HEK293T (cell line): ENCODE results near the gene ALG12.

Experiments used
- ARNT ChIP-seq: fragments of 450-650 bp; IDR thresholded peaks from 2 replicates; pipeline ENCODE4 v1.6.1; 2017; ENCODE audit warnings: mild to moderate bottlenecking
- BHLHE40 ChIP-seq: fragments of 450-650 bp; IDR thresholded peaks from 2 replicates; pipeline ENCODE4 v1.6.1; 2016; ENCODE audit warnings: mild to moderate bottlenecking, moderate library complexity, borderline replicate concordance
- ELF4 ChIP-seq: fragments of 450-650 bp; IDR thresholded peaks from 2 replicates; pipeline ENCODE4 v1.6.1; 2017; ENCODE audit warnings: antibody characterized with exemption
- FOXA1 ChIP-seq: fragments of 450-650 bp; IDR thresholded peaks from 2 replicates; pipeline ENCODE4 v1.6.1; 2016; ENCODE audit warnings: mild to moderate bottlenecking
- FOXK2 ChIP-seq: fragments of 450-650 bp; IDR thresholded peaks from 2 replicates; pipeline ENCODE4 v1.6.1; 2016; ENCODE audit warnings: mild to moderate bottlenecking
- FOXM1 ChIP-seq: fragments of 450-650 bp; IDR thresholded peaks from 2 replicates; pipeline ENCODE4 v1.6.1; 2017; ENCODE audit warnings: mild to moderate bottlenecking, borderline replicate concordance
- HDGF ChIP-seq: fragments of 450-650 bp; IDR thresholded peaks from 2 replicates; pipeline ENCODE4 v1.6.1; 2017; ENCODE audit warnings: antibody characterized with exemption, borderline replicate concordance
- L3MBTL2 ChIP-seq: fragments of 450-650 bp; conservative IDR thresholded peaks from 2 replicates; pipeline ENCODE4 v1.6.1; 2016; ENCODE audit warnings: mild to moderate bottlenecking
- LEF1 ChIP-seq: fragments of 450-650 bp; IDR thresholded peaks from 2 replicates; pipeline ENCODE4 v1.6.1; 2017; ENCODE audit warnings: mild to moderate bottlenecking, borderline replicate concordance
- SP1 ChIP-seq: fragments of 450-650 bp; IDR thresholded peaks from 2 replicates; pipeline ENCODE4 v1.6.1; 2017
- SUZ12 ChIP-seq: fragments of 450-650 bp; IDR thresholded peaks from 2 replicates; pipeline ENCODE4 v1.6.1; 2016; ENCODE audit warnings: mild to moderate bottlenecking
- ZNF384 ChIP-seq: fragments of 450-650 bp; IDR thresholded peaks from 2 replicates; pipeline ENCODE4 v1.6.1; 2016

DNA sequence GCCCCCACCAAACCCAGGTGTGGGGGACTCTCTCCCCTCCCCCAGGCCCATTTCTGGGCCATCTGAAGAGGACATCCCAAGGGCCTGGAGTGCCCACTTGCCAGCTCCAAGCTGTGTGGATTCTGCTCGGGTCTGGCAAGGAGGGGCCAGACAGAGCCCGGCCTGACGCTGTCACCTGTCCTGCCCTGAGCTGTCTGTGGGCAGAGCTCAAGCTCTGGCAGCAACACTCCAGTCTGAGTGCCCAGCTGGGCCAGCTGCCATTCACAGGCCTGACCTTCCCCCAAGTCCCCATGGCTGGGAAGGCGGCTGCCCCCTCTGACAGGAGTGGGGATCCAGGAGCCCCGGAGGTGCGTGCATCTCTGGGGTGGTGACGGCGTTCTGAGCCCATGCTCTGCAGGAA lies 36.1 kb upstream of the ALG12 start:
- no peak for TF ChIP-seq FOXK2
- TF ChIP-seq BHLHE40, result no peak
- no peak for TF ChIP-seq LEF1
- TF ChIP-seq ZNF384, result no peak
- no peak for TF ChIP-seq ELF4
- TF ChIP-seq ARNT, result no peak
- no peak for TF ChIP-seq HDGF
- no peak for TF ChIP-seq FOXA1
- no peak for TF ChIP-seq SP1
- TF ChIP-seq FOXM1, result no peak
- no peak for TF ChIP-seq L3MBTL2
- TF ChIP-seq SUZ12, result no peak
